ENCODE measurements around the gene NDUFB6. TPM values are rescaled to one million over a fixed set of nuclear protein-coding genes. Genes with fewer than 3 reads are reported as not detected.

The NDUFB6 gene
- total and polyA plus RNA-seq, 2 donors (not counting 1 experiment from before 2014, with no cell fraction given): 35.5 to 60.9 TPM

GRCh38 chr9:32508728-32509127, 64.2 kb downstream of the NDUFB6 start:
- H3K4me1 ChIP-seq (ENCODE audit: control insufficient read depth, extremely low read depth, insufficient read depth, low read length): no peaks in the 10 kb centered on the region
- no peak overlapping the region for H3K4me2 ChIP-seq (ENCODE audit: extremely low read depth, insufficient read depth, low read length)
- H3K79me2 ChIP-seq (ENCODE audit: control insufficient read depth, insufficient read depth, low read length): no peaks in the 10 kb centered on the region
- no peak for DNase-seq (ENCODE audit: low read depth in 2 of 2)
- no peaks in the 10 kb centered on the region for H3K36me3 ChIP-seq (ENCODE audit: control insufficient read depth, insufficient read depth, low read length)
- H2AFZ ChIP-seq (ENCODE audit: low read length): no peak overlapping the region
- no peak overlapping the region for H3K4me3 ChIP-seq (replicated peaks in 1 of 4; ENCODE audit: control extremely low read depth in 1 of 4, insufficient read depth in 1 of 4, low read depth in 3 of 4, low read length in 4 of 4)
- H3K9ac ChIP-seq (ENCODE audit: insufficient read depth, low read length): no peak overlapping the region
- no peaks in the 10 kb centered on the region for H3K27me3 ChIP-seq (ENCODE audit: control insufficient read depth, insufficient read depth, low read length)
- TF ChIP-seq CTCF (conservative IDR thresholded peaks at IDR 0.05 in 1 of 2, IDR thresholded peaks at IDR 0.05 in 1 of 2; ENCODE audit: low read depth in 1 of 2, low read length in 2 of 2): no peak
- TF ChIP-seq EZH2 (IDR thresholded peaks at IDR 0.05; ENCODE audit: low read length, missing control alignments): no peak
- H3K9me3 ChIP-seq (ENCODE audit: control insufficient read depth, insufficient read depth, low read depth, low read length): no peaks in the 10 kb centered on the region
- no peak overlapping the region for H3K27ac ChIP-seq (ENCODE audit: insufficient read depth, low read length)
- no peaks in the 10 kb centered on the region for H4K20me1 ChIP-seq (ENCODE audit: control insufficient read depth, extremely low read depth, insufficient read depth, low read length)

GRCh38 chr9:32503008-32503407, 70.0 kb downstream of the NDUFB6 start:
- Histone ChIP-seq H4K20me1 (ENCODE audit: control insufficient read depth, extremely low read depth, insufficient read depth, low read length) (peaks cover 2% of the 10 kb centered on the region), H2AFZ (ENCODE audit: low read length) (no peak overlapping the region), H3K4me3 (replicated peaks in 1 of 4; ENCODE audit: control extremely low read depth in 1 of 4, insufficient read depth in 1 of 4, low read depth in 3 of 4, low read length in 4 of 4) (no peak overlapping the region), H3K79me2 (ENCODE audit: control insufficient read depth, insufficient read depth, low read length) (no peaks in the 10 kb centered on the region), H3K27me3 (ENCODE audit: control insufficient read depth, insufficient read depth, low read length) (no peaks in the 10 kb centered on the region), H3K4me2 (ENCODE audit: extremely low read depth, insufficient read depth, low read length) (no peak overlapping the region), H3K4me1 (ENCODE audit: control insufficient read depth, extremely low read depth, insufficient read depth, low read length) (peaks cover 4% of the 10 kb centered on the region), H3K27ac (ENCODE audit: insufficient read depth, low read length) (no peak overlapping the region), H3K9me3 (ENCODE audit: control insufficient read depth, insufficient read depth, low read depth, low read length) (no peaks in the 10 kb centered on the region), H3K9ac (ENCODE audit: insufficient read depth, low read length) (no peak overlapping the region), H3K36me3 (ENCODE audit: control insufficient read depth, insufficient read depth, low read length) (peaks cover 2% of the 10 kb centered on the region)
- DNase-seq (ENCODE audit: low read depth in 2 of 2): no peak
- no peak for TF ChIP-seq CTCF (conservative IDR thresholded peaks at IDR 0.05 in 1 of 2, IDR thresholded peaks at IDR 0.05 in 1 of 2; ENCODE audit: low read depth in 1 of 2, low read length in 2 of 2)
- no peak for TF ChIP-seq EZH2 (IDR thresholded peaks at IDR 0.05; ENCODE audit: low read length, missing control alignments)

Other genes starting within 250 kb of the NDUFB6 start
- 51.1 and 77.8 TPM in 2 replicates for gene ACO1, start 188.5 kb downstream of the NDUFB6 start, total RNA-seq
- 147 and 158 TPM in 2 replicates for gene ACO1, start 188.5 kb downstream of the NDUFB6 start, polyA plus RNA-seq
- 10.3 and 13.2 TPM in 2 replicates for gene RIGI, start 47.0 kb downstream of the NDUFB6 start, total RNA-seq
- gene RIGI, start 47.0 kb downstream of the NDUFB6 start, polyA plus RNA-seq: 6.7 and 8.8 TPM in 2 replicates
- gene SMIM27, start 20.8 kb downstream of the NDUFB6 start, total RNA-seq: 2.3 and 8.3 TPM in 2 replicates
- gene SMIM27, start 20.8 kb downstream of the NDUFB6 start, polyA plus RNA-seq: 2.7 and 2.8 TPM in 2 replicates
- 32.0 and 33.1 TPM in 2 replicates for gene TOPORS, start 20.6 kb downstream of the NDUFB6 start, total RNA-seq
- 17.9 and 20.2 TPM in 2 replicates for gene TOPORS, start 20.6 kb downstream of the NDUFB6 start, polyA plus RNA-seq
- under 0.01 TPM in 2 replicates for gene TAF1L, start 62.5 kb upstream of the NDUFB6 start, total RNA-seq
- gene TAF1L, start 62.5 kb upstream of the NDUFB6 start, polyA plus RNA-seq: not detected in 2 replicates
- not detected in 2 replicates for gene TMEM215, start 210.4 kb upstream of the NDUFB6 start, total RNA-seq
- gene TMEM215, start 210.4 kb upstream of the NDUFB6 start, polyA plus RNA-seq: not detected in 2 replicates

All from fibroblast of lung (primary cell).